ENCODE data around the gene RAD50. TPM values are rescaled to one million over a fixed set of nuclear protein-coding genes. Genes with fewer than 3 reads are reported as not detected.

RAD50 gene
- total RNA-seq, 1 donor from 2014 or later, result 21.3 TPM

- no peak overlapping the region for H3K4me3 ChIP-seq (ENCODE audit: low read depth, low read length)
- TF ChIP-seq CTCF (conservative IDR thresholded peaks at IDR 0.05; ENCODE audit: low read depth, low read length), result no peak
- no peak for DNase-seq (ENCODE audit: low read depth)
Observed at GRCh38 chr5:132667309-132667708, 110.5 kb downstream of the RAD50 start.

GRCh38 chr5:132667761-132668705 is 111.3 kb downstream of the RAD50 start:
- no peak for DNase-seq (ENCODE audit: low read depth)
- no peak for TF ChIP-seq CTCF (conservative IDR thresholded peaks at IDR 0.05; ENCODE audit: low read depth, low read length)

GRCh38 chr5:132668706-132669454 is 112.1 kb downstream of the RAD50 start:
- no peak for TF ChIP-seq CTCF (conservative IDR thresholded peaks at IDR 0.05; ENCODE audit: low read depth, low read length)
- no peak overlapping the region for H3K4me3 ChIP-seq (ENCODE audit: low read depth, low read length)
- DNase-seq (ENCODE audit: low read depth), result no peak

More at GRCh38 chr5:132667761-132668705, 111.3 kb downstream of the RAD50 start:
- no peak overlapping the region for H3K4me3 ChIP-seq (ENCODE audit: low read depth, low read length)

- TF ChIP-seq CTCF (conservative IDR thresholded peaks at IDR 0.05; ENCODE audit: low read depth, low read length), result no peak
- no peak for DNase-seq (ENCODE audit: low read depth)
- no peak overlapping the region for H3K4me3 ChIP-seq (ENCODE audit: low read depth, low read length)
Observed at GRCh38 chr5:132669455-132669820, 112.7 kb downstream of the RAD50 start.

- no peak for TF ChIP-seq CTCF (conservative IDR thresholded peaks at IDR 0.05; ENCODE audit: low read depth, low read length)
- DNase-seq (ENCODE audit: low read depth), result no peak
- H3K4me3 ChIP-seq (ENCODE audit: low read depth, low read length), result no peak overlapping the region
Observed at GRCh38 chr5:132669966-132670882, 113.4 kb downstream of the RAD50 start.

GRCh38 chr5:132671000-132671399 is 114.2 kb downstream of the RAD50 start:
- no peak for TF ChIP-seq CTCF (conservative IDR thresholded peaks at IDR 0.05; ENCODE audit: low read depth, low read length)

More at GRCh38 chr5:132671000-132671399, 114.2 kb downstream of the RAD50 start:
- DNase-seq (ENCODE audit: low read depth), result no peak
- no peak overlapping the region for H3K4me3 ChIP-seq (ENCODE audit: low read depth, low read length)

All from epithelial cell of proximal tubule (primary cell).